Ascending aorta (tissue), 2 donors: ENCODE results near the gene SAP25. TPM values are rescaled to one million over a fixed set of nuclear protein-coding genes. Genes with fewer than 3 reads are reported as not detected.
A peak's percentile ranks its signal among the peaks of the same experiment; 100 is the strongest.

Experiments used
- DNase-seq, 2 donors: peaks; one replicate each; pipeline ENCODE4 v3.0.0-alpha.2; 2019; ENCODE audit warnings: low spot score in 2 of 2
- H3K27ac ChIP-seq, 2 donors: fragments of 200-600 bp; sonication (generic); one replicate each; pipeline ENCODE4 v1.5.1; 2016 to 2017; ENCODE audit warnings: mild to moderate bottlenecking in 1 of 2
- H3K27me3 ChIP-seq: fragments of 200-600 bp; sonication (generic); one replicate; pipeline ENCODE4 v1.5.1; 2017
- H3K36me3 ChIP-seq, 2 donors: fragments of 200-600 bp; sonication (generic); one replicate each; pipeline ENCODE4 v1.5.1; 2016
- H3K4me1 ChIP-seq, 2 donors: fragments of 200-600 bp; sonication (generic); one replicate each; pipeline ENCODE4 v1.5.1; 2016 to 2017; ENCODE audit warnings: mild to moderate bottlenecking in 1 of 2
- H3K4me3 ChIP-seq, 2 donors: fragments of 200-600 bp; sonication (generic); one replicate each; pipeline ENCODE4 v1.5.1; 2016 to 2017; ENCODE audit warnings: mild to moderate bottlenecking in 1 of 2
- H3K9me3 ChIP-seq, 2 donors: fragments of 200-600 bp; sonication (generic); one replicate each; pipeline ENCODE4 v1.5.1; 2016
- intact Hi-C: fragments of 100-400 bp; cut with DNase I; formaldehyde crosslinking; loops from one replicate; pipeline ENCODE4 v1.15.1; 2023
- total RNA-seq: library from RNA; depleted of rRNA; stranded (reverse); fragments of >200 nt; gene quantifications from one replicate; pipeline ENCODE4 v1.1.0, GENCODE V29; 2016
- TF ChIP-seq, protein P1 (sequence below), 3 experiments: fragments of 200-600 bp in 2 of 3; fragments of 450-650 bp in 1 of 3; sonication (generic) in 2 of 3; IDR thresholded peaks; one replicate each; pipeline ENCODE4 v1.5.1; 2016 to 2019; ENCODE audit warnings: antibody characterized with exemption in 3 of 3, mild to moderate bottlenecking in 1 of 3, moderate library complexity in 1 of 3

SAP25 gene
- total RNA-seq, 1 donor from 2014 or later: 11.8 TPM

DNA sequence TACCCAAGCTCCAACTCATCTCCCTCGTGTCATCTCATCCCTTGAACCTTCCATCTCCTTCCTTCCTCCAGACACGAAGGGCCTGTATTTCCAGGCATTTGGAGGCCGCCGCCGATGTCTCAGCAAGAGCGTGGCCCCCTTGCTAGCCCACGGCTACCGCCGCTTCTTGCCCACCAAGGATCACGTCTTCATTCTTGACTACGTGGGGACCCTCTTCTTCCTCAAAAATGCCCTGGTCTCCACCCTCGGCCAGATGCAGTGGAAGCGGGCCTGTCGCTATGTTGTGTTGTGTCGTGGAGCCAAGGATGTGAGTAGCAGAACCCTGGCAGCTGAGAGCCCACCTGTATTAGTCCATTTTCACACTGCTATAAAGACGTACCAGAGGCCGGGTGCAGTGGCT is 17.9 kb upstream of the SAP25 start:
- TF ChIP-seq, protein P1, sequence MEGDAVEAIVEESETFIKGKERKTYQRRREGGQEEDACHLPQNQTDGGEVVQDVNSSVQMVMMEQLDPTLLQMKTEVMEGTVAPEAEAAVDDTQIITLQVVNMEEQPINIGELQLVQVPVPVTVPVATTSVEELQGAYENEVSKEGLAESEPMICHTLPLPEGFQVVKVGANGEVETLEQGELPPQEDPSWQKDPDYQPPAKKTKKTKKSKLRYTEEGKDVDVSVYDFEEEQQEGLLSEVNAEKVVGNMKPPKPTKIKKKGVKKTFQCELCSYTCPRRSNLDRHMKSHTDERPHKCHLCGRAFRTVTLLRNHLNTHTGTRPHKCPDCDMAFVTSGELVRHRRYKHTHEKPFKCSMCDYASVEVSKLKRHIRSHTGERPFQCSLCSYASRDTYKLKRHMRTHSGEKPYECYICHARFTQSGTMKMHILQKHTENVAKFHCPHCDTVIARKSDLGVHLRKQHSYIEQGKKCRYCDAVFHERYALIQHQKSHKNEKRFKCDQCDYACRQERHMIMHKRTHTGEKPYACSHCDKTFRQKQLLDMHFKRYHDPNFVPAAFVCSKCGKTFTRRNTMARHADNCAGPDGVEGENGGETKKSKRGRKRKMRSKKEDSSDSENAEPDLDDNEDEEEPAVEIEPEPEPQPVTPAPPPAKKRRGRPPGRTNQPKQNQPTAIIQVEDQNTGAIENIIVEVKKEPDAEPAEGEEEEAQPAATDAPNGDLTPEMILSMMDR (IDR thresholded peaks at IDR 0.05): no peak
- Histone ChIP-seq H3K27me3 (no peaks in the 10 kb centered on the region), H3K9me3 (no peaks in the 10 kb centered on the region), H3K4me3 (no peak overlapping the region), H3K4me1 (peaks cover 0 to 6% of the 10 kb centered on the region in 2 donors), H3K36me3 (no peaks in the 10 kb centered on the region), H3K27ac (no peak overlapping the region)
- intact Hi-C loops: no loop called here
- no peak for DNase-seq

DNA sequence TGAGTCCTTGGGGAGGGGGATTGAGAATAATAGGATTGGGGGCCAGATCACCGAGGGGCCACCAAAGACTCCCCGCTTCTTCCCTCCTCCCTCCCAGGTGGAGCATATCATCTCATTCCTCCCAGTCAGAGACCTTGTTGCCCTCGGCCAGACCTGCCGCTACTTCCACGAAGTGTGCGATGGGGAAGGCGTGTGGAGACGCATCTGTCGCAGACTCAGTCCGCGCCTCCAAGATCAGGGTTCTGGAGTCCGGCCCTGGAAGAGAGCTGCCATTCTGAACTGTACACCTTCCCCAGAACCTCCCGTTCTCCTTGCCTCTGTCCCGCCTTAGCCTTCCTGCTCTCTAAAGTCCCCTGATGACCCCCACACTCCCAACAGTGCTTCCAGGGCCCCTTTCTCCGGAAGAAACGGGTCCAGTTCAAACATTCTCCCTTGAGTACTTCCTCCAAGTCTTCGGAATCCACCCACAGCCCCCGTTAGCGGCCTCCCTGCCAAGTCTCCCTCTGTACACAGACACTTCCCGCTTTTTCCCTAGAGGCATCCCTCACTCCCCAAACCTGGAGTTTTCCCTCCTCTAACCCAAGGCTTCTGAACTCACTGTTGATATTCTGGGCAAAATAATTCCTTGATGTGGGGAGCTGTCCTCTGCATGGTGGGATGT is 16.5 kb upstream of the SAP25 start:
- Histone ChIP-seq H3K4me1 (peaks cover 0 to 8% of the 10 kb centered on the region in 2 donors), H3K9me3 (no peaks in the 10 kb centered on the region), H3K27me3 (no peaks in the 10 kb centered on the region), H3K27ac (peak overlapping the region in 1 of 2 donors; percentile 3), H3K4me3 (peak overlapping the region in 1 of 2 donors; percentile 2), H3K36me3 (no peaks in the 10 kb centered on the region)
- no peak for DNase-seq
- TF ChIP-seq, protein P1 (IDR thresholded peaks at IDR 0.05): no peak
- intact Hi-C loops: no loop called here

DNA sequence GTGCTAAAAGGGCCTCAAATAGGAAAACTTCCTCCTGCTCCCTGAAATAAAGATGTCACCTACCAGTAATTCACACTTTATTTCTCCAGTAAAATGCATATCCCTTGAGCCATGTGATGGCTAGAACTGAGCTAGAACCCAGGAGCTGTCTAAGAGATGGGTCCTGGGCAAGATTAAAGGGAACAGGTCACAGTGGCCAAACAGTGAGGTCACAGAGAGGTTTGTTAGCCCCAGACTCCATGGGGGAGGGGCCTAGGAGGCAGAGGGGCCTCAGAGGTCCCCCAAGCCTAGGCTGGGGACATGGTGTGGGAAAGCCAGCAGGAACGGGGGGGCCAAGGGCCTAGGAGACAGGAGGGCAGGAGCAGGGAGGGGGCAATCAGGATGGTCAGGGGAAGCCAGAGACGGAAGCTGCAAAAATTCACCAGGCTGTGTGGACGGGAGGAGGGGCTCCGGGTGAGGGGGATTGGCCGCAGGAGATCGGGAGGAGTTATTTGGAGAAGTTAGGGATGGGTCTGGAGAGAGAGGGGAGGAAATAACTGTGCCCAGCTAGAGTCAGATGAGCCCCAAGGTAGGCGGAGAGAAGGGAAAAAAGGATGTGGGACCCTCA is 15.7 kb upstream of the SAP25 start:
- Histone ChIP-seq H3K27me3 (no peaks in the 10 kb centered on the region), H3K4me1 (peaks cover 0 to 15% of the 10 kb centered on the region in 2 donors), H3K36me3 (no peaks in the 10 kb centered on the region), H3K9me3 (no peaks in the 10 kb centered on the region), H3K4me3 (peak overlapping the region in 1 of 2 donors; percentile 2), H3K27ac (no peak overlapping the region)
- no peak for DNase-seq
- TF ChIP-seq, protein P1 (IDR thresholded peaks at IDR 0.05): no peak
- intact Hi-C loops: no loop called here

DNA sequence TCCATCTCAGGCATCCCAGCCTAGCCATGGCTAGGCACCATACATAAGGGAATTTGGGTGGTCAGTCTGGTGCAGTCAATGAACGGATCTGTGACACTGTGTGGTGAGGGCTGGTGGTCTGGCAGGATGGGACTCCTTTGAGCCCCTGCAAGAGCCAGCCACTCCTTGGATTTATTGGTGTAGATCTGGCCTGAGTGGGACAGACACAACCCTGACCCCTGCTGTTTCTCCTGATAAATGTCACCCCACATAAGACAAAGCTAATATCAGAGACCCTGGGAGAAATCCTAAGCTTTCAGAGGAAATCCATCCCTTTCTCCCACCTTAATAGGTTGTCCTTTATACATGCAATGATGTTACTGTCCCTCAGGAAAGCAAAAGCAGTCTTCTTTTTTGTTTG is 14.7 kb upstream of the SAP25 start:
- peaks cover 0 to 25% of the 10 kb centered on the region in 2 donors for H3K4me1 ChIP-seq
- TF ChIP-seq, protein P1 (IDR thresholded peaks at IDR 0.05): peak in 2 of 3 experiments; percentile 6 to 27
- intact Hi-C loops: no loop called here
- H3K9me3 ChIP-seq: no peaks in the 10 kb centered on the region
- H3K27me3 ChIP-seq: no peaks in the 10 kb centered on the region
- no peak overlapping the region for H3K4me3 ChIP-seq
- H3K27ac ChIP-seq: no peak overlapping the region
- H3K36me3 ChIP-seq: no peaks in the 10 kb centered on the region
- DNase-seq: no peak

DNA sequence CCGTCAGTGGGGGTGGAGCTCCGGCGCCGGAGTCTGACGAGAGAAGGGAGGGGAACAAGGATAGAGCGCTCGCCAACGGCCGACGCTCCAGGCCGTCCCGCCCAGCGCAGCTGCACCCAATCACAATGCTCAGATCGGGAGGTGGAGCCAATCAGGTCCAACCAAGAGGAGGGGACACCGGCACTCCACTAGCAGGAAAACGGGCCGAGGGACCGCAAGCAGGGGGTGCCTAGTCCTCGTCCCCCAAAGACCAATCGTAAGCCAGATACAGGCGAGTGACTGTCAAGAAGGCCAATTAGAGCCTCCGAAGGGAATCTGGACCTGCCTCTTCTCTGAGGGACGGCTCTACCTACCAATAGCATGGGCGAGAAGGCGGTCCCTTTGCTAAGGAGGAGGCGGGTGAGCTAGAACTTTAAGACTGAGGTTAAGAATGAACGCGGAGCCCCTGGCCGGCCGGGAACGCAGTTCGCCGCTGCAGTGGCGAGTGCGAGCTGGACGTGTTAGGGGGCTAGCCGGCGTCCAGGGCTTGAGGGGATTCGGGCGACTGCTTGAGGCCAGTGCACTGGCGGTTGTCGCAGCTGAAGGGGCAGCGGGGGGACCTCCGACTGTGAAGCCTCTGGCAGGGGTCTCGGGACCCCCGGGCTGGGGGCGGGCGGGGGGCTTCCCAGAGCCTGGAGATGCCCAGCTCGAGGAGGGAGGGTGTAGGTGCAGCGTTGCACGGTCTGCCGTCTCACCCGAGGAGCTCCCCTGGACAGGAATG is 12.7 kb upstream of the SAP25 start, which contains the start of gene FBXO24:
Gene FBXO24 (plus strand): TSS at position 63 of the 760 bp plus-strand sequence. CDS start 298 bp downstream, at position 361.
- H3K27me3 ChIP-seq: no peaks in the 10 kb centered on the region
- TF ChIP-seq, protein P1 (IDR thresholded peaks at IDR 0.05): no peak
- H3K27ac ChIP-seq: peak within 1 kb of the TSS; percentile 84 to 87
- peak; percentile 99 to 100 for DNase-seq
- no peaks in the 10 kb centered on the region for H3K9me3 ChIP-seq
- peaks cover 8 to 14% of the 10 kb centered on the region in 2 donors for H3K36me3 ChIP-seq
- peaks cover 0 to 25% of the 10 kb centered on the region in 2 donors for H3K4me1 ChIP-seq
- intact Hi-C loops: loop anchor here (1.0 to 2.0 kb wide), 6 partner anchors 18 to 120 kb away; partner anchors contain the start of genes AGFG2, GNB2, MOSPD3 and POP7
- H3K4me3 ChIP-seq: peak within 1 kb of the TSS; percentile 82 to 84
